Mesendoderm (in vitro differentiated cells): ENCODE data around the gene SOWAHB.
"Not testable (repeated sequence)": the region's sequence is repeated elsewhere in the genome, so short reads cannot be mapped to it uniquely, and the experiment has no call there.

Experiments used
- DNase-seq: peaks from one replicate; pipeline ENCODE4 v3.0.0; 2013
- H2AK5ac ChIP-seq: 2 replicates; pipeline ENCODE4 v1.6.1; 2013; ENCODE audit warnings: low read length, inconsistent platforms
- H2BK120ac ChIP-seq: 2 replicates; pipeline ENCODE4 v1.6.1; 2013; ENCODE audit warnings: low read depth, mild to moderate bottlenecking, low read length, moderate library complexity, mixed read lengths
- H2BK15ac ChIP-seq: replicated peaks from 2 replicates; pipeline ENCODE4 v1.6.1; 2013; ENCODE audit warnings: low read depth, mild to moderate bottlenecking, moderate library complexity
- H2BK5ac ChIP-seq: 2 replicates; pipeline ENCODE4 v1.6.1; 2013; ENCODE audit warnings: low read length, inconsistent platforms
- H3K18ac ChIP-seq: 2 replicates; pipeline ENCODE4 v1.6.1; 2013; ENCODE audit warnings: mild to moderate bottlenecking, low read length, mixed read lengths
- H3K23ac ChIP-seq: one replicate; pipeline ENCODE4 v1.6.1; 2013; ENCODE audit warnings: low read length
- H3K27ac ChIP-seq: 2 replicates; pipeline ENCODE4 v1.5.1; 2013; ENCODE audit warnings: low read depth, mild to moderate bottlenecking, inconsistent platforms, low read length, moderate library complexity
- H3K27me3 ChIP-seq: 2 replicates; pipeline ENCODE4 v1.6.1; 2013; ENCODE audit warnings: low read length, control low read depth, mild to moderate bottlenecking, inconsistent platforms; ENCODE audit not compliant: insufficient read depth, poor library complexity
- H3K36me3 ChIP-seq: 2 replicates; pipeline ENCODE4 v1.6.1; 2013; ENCODE audit warnings: low read length, inconsistent platforms; ENCODE audit not compliant: control insufficient read depth, insufficient read depth
- H3K4ac ChIP-seq: one replicate; pipeline ENCODE4 v1.6.1; 2013; ENCODE audit warnings: low read depth, mild to moderate bottlenecking, low read length, moderate library complexity
- H3K4me1 ChIP-seq: 2 replicates; pipeline ENCODE4 v1.6.1; 2013; ENCODE audit warnings: low read depth, low read length, inconsistent platforms; ENCODE audit not compliant: control insufficient read depth
- H3K4me2 ChIP-seq: 2 replicates; pipeline ENCODE4 v1.6.1; 2013; ENCODE audit warnings: low read length
- H3K4me3 ChIP-seq: 2 replicates; pipeline ENCODE4 v1.5.1; 2013; ENCODE audit warnings: mild to moderate bottlenecking, low read length
- H3K56ac ChIP-seq: one replicate; pipeline ENCODE4 v1.6.1; 2013; ENCODE audit warnings: low read length
- H3K79me1 ChIP-seq: 2 replicates; pipeline ENCODE4 v1.6.1; 2013; ENCODE audit warnings: low read length, inconsistent platforms
- H3K79me2 ChIP-seq: 2 replicates; pipeline ENCODE4 v1.6.1; 2013; ENCODE audit warnings: mild to moderate bottlenecking, low read length; ENCODE audit not compliant: control insufficient read depth, insufficient read depth
- H3K9ac ChIP-seq: 2 replicates; pipeline ENCODE4 v1.6.1; 2013; ENCODE audit warnings: low read length, inconsistent platforms
- H4K5ac ChIP-seq: one replicate; pipeline ENCODE4 v1.6.1; 2013; ENCODE audit warnings: low read length
- H4K8ac ChIP-seq: one replicate; pipeline ENCODE4 v1.6.1; 2013; ENCODE audit warnings: low read depth, mild to moderate bottlenecking, control low read depth, low read length, moderate library complexity
- WGBS: extraction: QIAGEN DNeasy Blood & Tissue Kit; methylation state at CpG from one replicate; pipeline ENCODE4 v1.1.7; 2013; ENCODE audit warnings: low lambda C conversion rate, missing lambda C conversion rate; ENCODE audit not compliant: insufficient coverage; ENCODE audit errors: extremely low coverage; 5-methylcytosine and 5-hydroxymethylcytosine counted together

Gene SOWAHB

GRCh38 chr4:76868780-76869179, 29.2 kb downstream of the SOWAHB start:
- H3K56ac ChIP-seq = peak overlapping the region; percentile 50
- not testable (repeated sequence) for H3K18ac ChIP-seq, H2BK15ac ChIP-seq, H4K8ac ChIP-seq, H4K5ac ChIP-seq, H3K79me2 ChIP-seq, H3K79me1 ChIP-seq, H2BK120ac ChIP-seq, H3K4me3 ChIP-seq, H2AK5ac ChIP-seq, H3K4ac ChIP-seq, H3K23ac ChIP-seq, H3K4me1 ChIP-seq, H3K36me3 ChIP-seq, H3K27ac ChIP-seq, H3K27me3 ChIP-seq, H3K9ac ChIP-seq, H3K4me2 ChIP-seq
- no CpG with 5 or more reads among the region's 4 CpGs for WGBS
- DNase-seq = peak; percentile 49
- H2BK5ac ChIP-seq = peak overlapping the region; percentile 43

GRCh38 chr4:76867880-76868655, 29.9 kb downstream of the SOWAHB start:
- DNase-seq = peak; percentile 94
- no peaks in the 10 kb centered on the region for H3K79me2 ChIP-seq
- H3K4me3 ChIP-seq = no peak overlapping the region
- WGBS = no CpG with 5 or more reads among the region's 16 CpGs
- H4K8ac ChIP-seq = peak overlapping the region; percentile 6
- H3K79me1 ChIP-seq = no peaks in the 10 kb centered on the region
- no peak overlapping the region for H4K5ac ChIP-seq
- H3K27ac ChIP-seq = peak overlapping the region; percentile 17
- H2BK15ac ChIP-seq = no peak overlapping the region
- H3K4me1 ChIP-seq = peaks cover 7% of the 10 kb centered on the region
- H3K27me3 ChIP-seq = no peaks in the 10 kb centered on the region
- H2BK120ac ChIP-seq = peak overlapping the region; percentile 39
- H3K36me3 ChIP-seq = no peaks in the 10 kb centered on the region
- H3K18ac ChIP-seq = peak overlapping the region; percentile 39
- H3K9ac ChIP-seq = peak overlapping the region; percentile 10
- H3K4ac ChIP-seq = peak overlapping the region; percentile 46
- no peak overlapping the region for H3K4me2 ChIP-seq
- H2AK5ac ChIP-seq = no peak overlapping the region
- H3K23ac ChIP-seq = peak overlapping the region; percentile 45
- peak overlapping the region; percentile 43 for H2BK5ac ChIP-seq
- H3K56ac ChIP-seq = peak overlapping the region; percentile 64

GRCh38 chr4:76867377-76867776, 30.6 kb downstream of the SOWAHB start:
- H3K4ac ChIP-seq = peak overlapping the region; percentile 46
- H2BK15ac ChIP-seq = no peak overlapping the region
- DNase-seq = no peak
- no peak overlapping the region for H2AK5ac ChIP-seq
- no peaks in the 10 kb centered on the region for H3K79me1 ChIP-seq
- H3K4me3 ChIP-seq = no peak overlapping the region
- H2BK5ac ChIP-seq = peak overlapping the region; percentile 28
- H3K9ac ChIP-seq = no peak overlapping the region
- peak overlapping the region; percentile 35 for H2BK120ac ChIP-seq
- no peaks in the 10 kb centered on the region for H3K36me3 ChIP-seq
- H3K27me3 ChIP-seq = no peaks in the 10 kb centered on the region
- H4K8ac ChIP-seq = peak overlapping the region; percentile 6
- H3K23ac ChIP-seq = no peak overlapping the region
- H4K5ac ChIP-seq = no peak overlapping the region
- peak overlapping the region; percentile 64 for H3K56ac ChIP-seq
- H3K27ac ChIP-seq = no peak overlapping the region
- H3K18ac ChIP-seq = peak overlapping the region; percentile 39
- no CpG with 5 or more reads among the region's 7 CpGs for WGBS
- H3K4me2 ChIP-seq = no peak overlapping the region
- H3K79me2 ChIP-seq = no peaks in the 10 kb centered on the region
- peaks cover 7% of the 10 kb centered on the region for H3K4me1 ChIP-seq

GRCh38 chr4:76866641-76867040, 31.3 kb downstream of the SOWAHB start:
- Histone ChIP-seq H3K4me1 (peaks cover 7% of the 10 kb centered on the region), H2BK15ac (no peak overlapping the region), H3K56ac (no peak overlapping the region), H4K8ac (no peak overlapping the region), H2BK120ac (no peak overlapping the region), H3K18ac (no peak overlapping the region), H3K4me3 (no peak overlapping the region), H3K27me3 (no peaks in the 10 kb centered on the region), H3K23ac (no peak overlapping the region), H3K36me3 (no peaks in the 10 kb centered on the region), H3K79me1 (no peaks in the 10 kb centered on the region), H2BK5ac (no peak overlapping the region), H3K4me2 (no peak overlapping the region), H3K27ac (no peak overlapping the region), H3K9ac (no peak overlapping the region), H3K4ac (no peak overlapping the region), H3K79me2 (no peaks in the 10 kb centered on the region), H4K5ac (no peak overlapping the region), H2AK5ac (no peak overlapping the region)
- no peak for DNase-seq
- WGBS = no CpG with 5 or more reads among the region's 9 CpGs

GRCh38 chr4:76858319-76858718, 39.6 kb downstream of the SOWAHB start:
- H2BK15ac ChIP-seq = no peak overlapping the region
- no peak overlapping the region for H3K56ac ChIP-seq

GRCh38 chr4:76857074-76857409, 40.9 kb downstream of the SOWAHB start:
- no CpG with 5 or more reads among the region's 2 CpGs for WGBS
- H4K8ac ChIP-seq = no peak overlapping the region
- no peak overlapping the region for H2AK5ac ChIP-seq
- no peak overlapping the region for H3K56ac ChIP-seq
- no peaks in the 10 kb centered on the region for H3K36me3 ChIP-seq
- H2BK15ac ChIP-seq = no peak overlapping the region
- no peak for DNase-seq
- no peak overlapping the region for H3K4me2 ChIP-seq
- no peaks in the 10 kb centered on the region for H3K4me1 ChIP-seq
- no peak overlapping the region for H3K27ac ChIP-seq
- H3K18ac ChIP-seq = no peak overlapping the region
- no peak overlapping the region for H3K23ac ChIP-seq
- no peak overlapping the region for H3K4me3 ChIP-seq
- no peak overlapping the region for H4K5ac ChIP-seq
- H3K79me1 ChIP-seq = no peaks in the 10 kb centered on the region
- H2BK5ac ChIP-seq = no peak overlapping the region
- no peak overlapping the region for H3K4ac ChIP-seq
- no peak overlapping the region for H2BK120ac ChIP-seq
- H3K9ac ChIP-seq = no peak overlapping the region
- H3K27me3 ChIP-seq = no peaks in the 10 kb centered on the region
- no peaks in the 10 kb centered on the region for H3K79me2 ChIP-seq

More at GRCh38 chr4:76858319-76858718, 39.6 kb downstream of the SOWAHB start:
- H2AK5ac ChIP-seq = no peak overlapping the region
- H3K79me1 ChIP-seq = no peaks in the 10 kb centered on the region
- DNase-seq = no peak
- no peak overlapping the region for H4K8ac ChIP-seq
- no peaks in the 10 kb centered on the region for H3K36me3 ChIP-seq
- no peak overlapping the region for H2BK120ac ChIP-seq
- H2BK5ac ChIP-seq = no peak overlapping the region
- no peak overlapping the region for H3K23ac ChIP-seq
- no peaks in the 10 kb centered on the region for H3K27me3 ChIP-seq
- H3K4me1 ChIP-seq = no peaks in the 10 kb centered on the region
- WGBS = no CpG with 5 or more reads among the region's 1 CpG
- no peak overlapping the region for H3K4me3 ChIP-seq
- no peak overlapping the region for H3K4me2 ChIP-seq
- H3K79me2 ChIP-seq = no peaks in the 10 kb centered on the region
- no peak overlapping the region for H3K18ac ChIP-seq
- no peak overlapping the region for H3K27ac ChIP-seq
- H3K4ac ChIP-seq = no peak overlapping the region
- no peak overlapping the region for H3K9ac ChIP-seq
- H4K5ac ChIP-seq = no peak overlapping the region
